H9 (cell line): ENCODE data around the gene MAPRE3. TPM values are rescaled to one million over a fixed set of nuclear protein-coding genes. Genes with fewer than 3 reads are reported as not detected.

Source experiments
- DNase-seq: peaks from one replicate; pipeline ENCODE4 v3.0.0-alpha.2; 2017
- H2AFZ ChIP-seq: one replicate; pipeline ENCODE4 v1.6.1; 2013; ENCODE audit warnings: mild to moderate bottlenecking, low read length, control low read depth, moderate library complexity
- H2AK5ac ChIP-seq: 2 replicates; pipeline ENCODE4 v1.6.1; 2013; ENCODE audit warnings: low read length, control low read depth, mixed read lengths; ENCODE audit not compliant: insufficient read length
- H2BK120ac ChIP-seq: one replicate; pipeline ENCODE4 v1.6.1; 2013; ENCODE audit warnings: low read depth, mild to moderate bottlenecking, low read length, control low read depth, inconsistent platforms; ENCODE audit not compliant: poor library complexity, severe bottlenecking
- H2BK12ac ChIP-seq: 2 replicates; pipeline ENCODE4 v1.6.1; 2013; ENCODE audit warnings: low read length, control low read depth, mixed read lengths, low read depth; ENCODE audit not compliant: insufficient read length
- H2BK15ac ChIP-seq: 2 replicates; pipeline ENCODE4 v1.6.1; 2013; ENCODE audit warnings: low read depth, low read length, control low read depth
- H2BK20ac ChIP-seq: one replicate; pipeline ENCODE4 v1.6.1; 2013; ENCODE audit warnings: low read depth, mild to moderate bottlenecking, low read length, control low read depth, inconsistent platforms; ENCODE audit not compliant: poor library complexity, severe bottlenecking
- H2BK5ac ChIP-seq: 2 replicates; pipeline ENCODE4 v1.6.1; 2013; ENCODE audit warnings: low read length, control low read depth, mixed read lengths; ENCODE audit not compliant: insufficient read length
- H3K14ac ChIP-seq: 2 replicates; pipeline ENCODE4 v1.6.1; 2013; ENCODE audit warnings: low read length, control low read depth; ENCODE audit not compliant: insufficient read depth
- H3K18ac ChIP-seq: 2 replicates; pipeline ENCODE4 v1.6.1; 2013; ENCODE audit warnings: low read depth, mild to moderate bottlenecking, mixed read lengths, low read length, control low read depth; ENCODE audit not compliant: insufficient read length
- H3K23ac ChIP-seq: 2 replicates; pipeline ENCODE4 v1.6.1; 2013; ENCODE audit warnings: low read length, control low read depth, mixed read lengths, low read depth; ENCODE audit not compliant: insufficient read length
- H3K23me2 ChIP-seq: 2 replicates; pipeline ENCODE4 v1.6.1; 2013; ENCODE audit warnings: low read depth, mild to moderate bottlenecking, mixed read lengths, low read length, control low read depth; ENCODE audit not compliant: insufficient read length, poor library complexity, severe bottlenecking
- H3K27ac ChIP-seq: 2 replicates; pipeline ENCODE4 v1.5.1; 2013; ENCODE audit warnings: low read length, control low read depth, mixed read lengths, low read depth; ENCODE audit not compliant: insufficient read length
- H3K27me3 ChIP-seq: 2 replicates; pipeline ENCODE4 v1.6.1; 2013; ENCODE audit warnings: low read length, control low read depth, inconsistent platforms; ENCODE audit not compliant: insufficient read depth
- H3K4ac ChIP-seq: 2 replicates; pipeline ENCODE4 v1.6.1; 2013; ENCODE audit warnings: low read depth, mild to moderate bottlenecking, control low read depth, inconsistent platforms, low read length, moderate library complexity
- H3K4me1 ChIP-seq: 2 replicates; pipeline ENCODE4 v1.6.1; 2013; ENCODE audit warnings: low read length, control low read depth, inconsistent platforms; ENCODE audit not compliant: insufficient read depth
- H3K4me2 ChIP-seq: 2 replicates; pipeline ENCODE4 v1.6.1; 2013; ENCODE audit warnings: low read length, control low read depth, mixed read lengths; ENCODE audit not compliant: insufficient read length, insufficient read depth
- H3K56ac ChIP-seq: 2 replicates; pipeline ENCODE4 v1.6.1; 2013; ENCODE audit warnings: low read depth, mild to moderate bottlenecking, mixed read lengths, low read length, control low read depth; ENCODE audit not compliant: insufficient read length
- H3K79me1 ChIP-seq: 2 replicates; pipeline ENCODE4 v1.6.1; 2013; ENCODE audit warnings: low read depth, mild to moderate bottlenecking, moderate library complexity, low read length, control low read depth, inconsistent platforms; ENCODE audit not compliant: insufficient read depth, poor library complexity, severe bottlenecking
- H3K79me2 ChIP-seq: 2 replicates; pipeline ENCODE4 v1.6.1; 2013; ENCODE audit warnings: low read length, control low read depth, inconsistent platforms; ENCODE audit not compliant: insufficient read depth
- H3K9ac ChIP-seq: 2 replicates; pipeline ENCODE4 v1.6.1; 2013; ENCODE audit warnings: low read length, control low read depth, mixed read lengths; ENCODE audit not compliant: insufficient read length; ENCODE audit errors: extremely low read depth
- H3K9me3 ChIP-seq: one replicate; pipeline ENCODE4 v1.6.1; 2013; ENCODE audit warnings: low read depth, low read length, inconsistent platforms; ENCODE audit not compliant: control insufficient read depth
- H3T11ph ChIP-seq: one replicate; pipeline ENCODE4 v1.6.1; 2013; ENCODE audit warnings: mild to moderate bottlenecking, low read length, control low read depth, inconsistent platforms
- H4K20me1 ChIP-seq: one replicate; pipeline ENCODE4 v1.6.1; 2013; ENCODE audit not compliant: control insufficient read depth, insufficient read length, insufficient read depth
- H4K5ac ChIP-seq: 2 replicates; pipeline ENCODE4 v1.6.1; 2013; ENCODE audit warnings: low read depth, mild to moderate bottlenecking, mixed read lengths, low read length, control low read depth; ENCODE audit not compliant: insufficient read length
- H4K8ac ChIP-seq: replicated peaks from 2 replicates; pipeline ENCODE4 v1.6.1; 2013; ENCODE audit warnings: low read length, control low read depth, mixed read lengths, low read depth; ENCODE audit not compliant: insufficient read length
- H4K91ac ChIP-seq: 2 replicates; pipeline ENCODE4 v1.6.1; 2013; ENCODE audit warnings: low read depth, mild to moderate bottlenecking, moderate library complexity, mixed read lengths, low read length, control low read depth; ENCODE audit not compliant: insufficient read length
- H3K27ac Mint-ChIP-seq, 3 experiments: 2 replicates in 2 of 3; 3 replicates in 1 of 3; pipeline ENCODE4 v1.8.0; 2020 to 2021; ENCODE audit warnings: mixed read lengths in 3 of 3, mild to moderate bottlenecking in 1 of 3, moderate library complexity in 1 of 3
- H3K27me3 Mint-ChIP-seq: 2 replicates; pipeline ENCODE4 v1.8.0; 2021; ENCODE audit warnings: low read depth, mild to moderate bottlenecking, moderate library complexity, mixed read lengths
- H3K36me3 Mint-ChIP-seq, 3 experiments: 2 replicates in 2 of 3; 3 replicates in 1 of 3; pipeline ENCODE4 v1.8.0; 2020 to 2021; ENCODE audit warnings: low read depth in 3 of 3, mixed read lengths in 3 of 3; ENCODE audit not compliant: insufficient read depth in 1 of 3
- H3K4me1 Mint-ChIP-seq, 2 experiments: 2 replicates each; pipeline ENCODE4 v1.8.0; 2020; ENCODE audit warnings: mixed read lengths in 2 of 2
- H3K4me3 Mint-ChIP-seq, 2 experiments: 2 replicates in 1 of 2; 3 replicates in 1 of 2; pipeline ENCODE4 v1.8.0; 2020 to 2021; ENCODE audit warnings: mild to moderate bottlenecking in 2 of 2, mixed read lengths in 2 of 2, moderate library complexity in 1 of 2
- H3K9me3 Mint-ChIP-seq, 2 experiments: 2 replicates in 1 of 2; 3 replicates in 1 of 2; pipeline ENCODE4 v1.8.0; 2020; ENCODE audit warnings: mild to moderate bottlenecking in 2 of 2, mixed read lengths in 2 of 2, moderate library complexity in 1 of 2
- CTCF ChIP-seq: fragments of 200-600 bp; sonication (generic); conservative IDR thresholded peaks from 3 replicates; pipeline ENCODE4 v1.8.0; 2021; ENCODE audit warnings: antibody characterized with exemption, mild to moderate bottlenecking
- WGBS: extraction: QIAGEN DNeasy Blood & Tissue Kit; methylation state at CpG from one replicate; pipeline ENCODE4 v1.1.7; 2013; ENCODE audit warnings: missing lambda C conversion rate, low lambda C conversion rate, mixed read lengths; ENCODE audit not compliant: insufficient read length; ENCODE audit errors: extremely low coverage; 5-methylcytosine and 5-hydroxymethylcytosine counted together
- total RNA-seq: library from RNA; stranded (reverse); gene quantifications from 2 replicates; pipeline ENCODE4 v1.2.1, GENCODE V29; 2021

MAPRE3 gene
- total RNA-seq, 1 experiment from 2014 or later = 2.0 TPM

GRCh38 chr2:26933431-26934334, 36.8 kb upstream of the MAPRE3 start:
- Histone ChIP-seq H2BK20ac (no peak overlapping the region), H2BK15ac (no peak overlapping the region), H4K8ac (no peak overlapping the region), H2BK120ac (no peak overlapping the region), H2BK12ac (no peak overlapping the region), H3K4me1 (no peaks in the 10 kb centered on the region), H2BK5ac (no peak overlapping the region), H3K79me2 (no peaks in the 10 kb centered on the region), H4K91ac (no peak overlapping the region), H4K20me1 (no peaks in the 10 kb centered on the region), H3K4me2 (no peak overlapping the region), H3K79me1 (no peaks in the 10 kb centered on the region), H3K56ac (no peak overlapping the region), H3K14ac (no peak overlapping the region), H3K9ac (no peak overlapping the region), H3K27ac (no peak overlapping the region), H3K18ac (no peak overlapping the region), H3T11ph (no peak overlapping the region), H2AK5ac (no peak overlapping the region), H3K9me3 (no peaks in the 10 kb centered on the region), H3K27me3 (no peaks in the 10 kb centered on the region), H3K23me2 (no peaks in the 10 kb centered on the region), H3K4ac (no peak overlapping the region), H2AFZ (no peak overlapping the region), H3K23ac (no peak overlapping the region), H4K5ac (no peak overlapping the region)
- H3K4me1 Mint-ChIP-seq = peaks cover 4 to 5% of the 10 kb centered on the region in 2 experiments; a peak in 3 of 4 replicates
- WGBS = no CpG with 5 or more reads among the region's 16 CpGs
- peaks cover 0 to 6% (median 0%) of the 10 kb centered on the region in 3 experiments; a peak in 2 of 7 replicates for H3K36me3 Mint-ChIP-seq
- peaks cover 10% of the 10 kb centered on the region for H3K27me3 Mint-ChIP-seq
- H3K4me3 Mint-ChIP-seq = no peak overlapping the region
- H3K9me3 Mint-ChIP-seq = no peaks in the 10 kb centered on the region
- peak overlapping the region in 2 of 3 experiments; percentile 55 to 68; a peak in 1 of 7 replicates for H3K27ac Mint-ChIP-seq
- 0 out of 3 replicates have a peak, but pooled peaks have one; percentile 13 for TF ChIP-seq CTCF
- no peak for DNase-seq
